ENCODE results near the gene HDAC9.

- TF ChIP-seq CTCF (IDR thresholded peaks at IDR 0.05) (no peak), POLR2A (IDR thresholded peaks at IDR 0.05) (no peak)
Observed at GRCh38 chr7:18639711-18640110, 144.2 kb downstream of the HDAC9 start.

Data from adrenal gland (tissue), 5 donors.